HCT116 (cell line): ENCODE data around the gene WIPF3.

ENCODE experiments used
- TF ChIP-seq, protein P1 (sequence below), 3 experiments: fragments of 200-600 bp in 1 of 3; sonication (generic) in 1 of 3; IDR thresholded peaks in 2 of 3; conservative IDR thresholded peaks in 1 of 3; 2 replicates each; pipeline ENCODE4 v1.5.1; 2012 to 2017; ENCODE audit warnings: low read depth in 2 of 3, low read length in 2 of 3, antibody characterized with exemption in 1 of 3, borderline replicate concordance in 1 of 3, control low read depth in 1 of 3, mild to moderate bottlenecking in 1 of 3, mixed read lengths in 1 of 3, mixed run types in 1 of 3, moderate library complexity in 1 of 3; ENCODE audit not compliant: insufficient read depth in 1 of 3
- TF ChIP-seq, protein P2 (sequence below): IDR thresholded peaks from 2 replicates; pipeline ENCODE4 v1.6.1; 2012

- TF ChIP-seq, protein P1, sequence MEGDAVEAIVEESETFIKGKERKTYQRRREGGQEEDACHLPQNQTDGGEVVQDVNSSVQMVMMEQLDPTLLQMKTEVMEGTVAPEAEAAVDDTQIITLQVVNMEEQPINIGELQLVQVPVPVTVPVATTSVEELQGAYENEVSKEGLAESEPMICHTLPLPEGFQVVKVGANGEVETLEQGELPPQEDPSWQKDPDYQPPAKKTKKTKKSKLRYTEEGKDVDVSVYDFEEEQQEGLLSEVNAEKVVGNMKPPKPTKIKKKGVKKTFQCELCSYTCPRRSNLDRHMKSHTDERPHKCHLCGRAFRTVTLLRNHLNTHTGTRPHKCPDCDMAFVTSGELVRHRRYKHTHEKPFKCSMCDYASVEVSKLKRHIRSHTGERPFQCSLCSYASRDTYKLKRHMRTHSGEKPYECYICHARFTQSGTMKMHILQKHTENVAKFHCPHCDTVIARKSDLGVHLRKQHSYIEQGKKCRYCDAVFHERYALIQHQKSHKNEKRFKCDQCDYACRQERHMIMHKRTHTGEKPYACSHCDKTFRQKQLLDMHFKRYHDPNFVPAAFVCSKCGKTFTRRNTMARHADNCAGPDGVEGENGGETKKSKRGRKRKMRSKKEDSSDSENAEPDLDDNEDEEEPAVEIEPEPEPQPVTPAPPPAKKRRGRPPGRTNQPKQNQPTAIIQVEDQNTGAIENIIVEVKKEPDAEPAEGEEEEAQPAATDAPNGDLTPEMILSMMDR (IDR thresholded peaks at IDR 0.05 in 2 of 3, conservative IDR thresholded peaks at IDR 0.05 in 1 of 3; ENCODE audit: borderline replicate concordance in 1 of 3, insufficient read depth in 1 of 3, low read depth in 2 of 3, low read length in 2 of 3), result no peak
- TF ChIP-seq, protein P2, sequence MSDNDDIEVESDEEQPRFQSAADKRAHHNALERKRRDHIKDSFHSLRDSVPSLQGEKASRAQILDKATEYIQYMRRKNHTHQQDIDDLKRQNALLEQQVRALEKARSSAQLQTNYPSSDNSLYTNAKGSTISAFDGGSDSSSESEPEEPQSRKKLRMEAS, result no peak
Observed at GRCh38 chr7:29810813-29811482, 4.6 kb downstream of the WIPF3 start.
